ENCODE results near the gene SDF2.
"Not testable (repeated sequence)": the region's sequence is repeated elsewhere in the genome, so short reads cannot be mapped to it uniquely, and the experiment has no call there.

Gene SDF2

GRCh38 chr17:28682655-28683054 lies 20.9 kb upstream of the SDF2 start:
- DNase-seq: no peak

- DNase-seq: peak; percentile 17
Measured at GRCh38 chr17:28675980-28676379, 14.3 kb upstream of the SDF2 start.

- no peak for DNase-seq
Measured at GRCh38 chr17:28675490-28675889, 13.8 kb upstream of the SDF2 start.

- no peak for DNase-seq
Measured at GRCh38 chr17:28669918-28670317, 8.2 kb upstream of the SDF2 start.

- DNase-seq: no peak
Measured at GRCh38 chr17:28667870-28668269, 6.2 kb upstream of the SDF2 start.

- no peak for DNase-seq
Measured at GRCh38 chr17:28665994-28666393, 4.3 kb upstream of the SDF2 start.

- no peak for DNase-seq
Measured at GRCh38 chr17:28663723-28664122, 2.0 kb upstream of the SDF2 start.

GRCh38 chr17:28662527-28662829 lies 772 bp upstream of the SDF2 start:
- DNase-seq: no peak

- not testable (repeated sequence) for DNase-seq
Measured at GRCh38 chr17:28659497-28659881, 2.2 kb downstream of the SDF2 start.

GRCh38 chr17:28658766-28659496 lies 2.8 kb downstream of the SDF2 start:
- not testable (repeated sequence) for DNase-seq

GRCh38 chr17:28658342-28658741 lies 3.4 kb downstream of the SDF2 start:
- not testable (repeated sequence) for DNase-seq

GRCh38 chr17:28657756-28658155 lies 4.0 kb downstream of the SDF2 start:
- DNase-seq: no peak

- DNase-seq: no peak
Measured at GRCh38 chr17:28655160-28655559, 6.5 kb downstream of the SDF2 start.

- DNase-seq: no peak
Measured at GRCh38 chr17:28648698-28649097, 13.0 kb downstream of the SDF2 start.

GRCh38 chr17:28646039-28646754 lies 15.5 kb downstream of the SDF2 start:
- DNase-seq: peak; percentile 24

GRCh38 chr17:28645576-28645939 lies 16.1 kb downstream of the SDF2 start:
- DNase-seq: no peak

- DNase-seq: peak; percentile 96
Measured at GRCh38 chr17:28644787-28645575, 16.7 kb downstream of the SDF2 start, which contains the start of gene BLTP2. Gene BLTP2, minus strand, starts transcription at chr17:28645158. Its CDS starts 102 bp downstream, at chr17:28645056.

GRCh38 chr17:28643983-28644786 lies 17.5 kb downstream of the SDF2 start:
- DNase-seq: peak; percentile 31

GRCh38 chr17:28641579-28641978 lies 20.1 kb downstream of the SDF2 start:
- no peak for DNase-seq

GRCh38 chr17:28635506-28635905 lies 26.2 kb downstream of the SDF2 start:
- no peak for DNase-seq

GRCh38 chr17:28634206-28634865 lies 27.4 kb downstream of the SDF2 start:
- no peak for DNase-seq

GRCh38 chr17:28626818-28627217 lies 34.9 kb downstream of the SDF2 start:
- DNase-seq: no peak

Data from CD4-positive, alpha-beta T cell treated with Interleukin-21 for 1 hour (primary cell).